ENCODE measurements around the gene CFAP68. TPM values are rescaled to one million over a fixed set of nuclear protein-coding genes. Genes with fewer than 3 reads are reported as not detected.

The CFAP68 gene
- polyA plus RNA-seq, 3 donors: 21.3 to 37.8 (median 29.8) TPM

DNA sequence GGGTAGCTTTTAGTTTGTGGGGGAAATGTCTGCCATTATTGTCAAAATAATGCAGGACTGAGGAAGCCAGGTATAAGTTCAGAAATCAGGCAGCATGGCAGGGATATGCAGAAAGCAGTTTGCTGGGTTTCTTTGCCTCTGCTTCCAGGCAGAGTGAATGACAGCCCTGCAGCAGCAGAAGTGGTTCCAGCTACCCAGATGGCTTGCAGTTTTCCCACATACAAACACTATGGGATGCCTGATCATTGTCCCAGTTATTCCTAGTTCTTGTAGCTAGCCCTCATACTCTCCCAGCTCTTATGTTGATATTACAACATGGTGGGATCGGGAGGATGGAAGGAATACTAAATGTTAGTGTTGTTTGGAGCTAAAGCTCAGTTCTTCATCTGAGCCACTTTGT lies 55.0 kb downstream of the CFAP68 start:
- WGBS, 3 donors: 94 to 98% (median 97%) methylated on average over 1 of the region's 1 CpG
- H3K27ac ChIP-seq (ENCODE audit: low read depth, low read length): no peak overlapping the region

Other genes starting within 250 kb of the CFAP68 start
- gene PPP2R1B, start 113.2 kb upstream of the CFAP68 start, polyA plus RNA-seq: 10 to 100 TPM; 12.1 to 75.3 (median 18.8) TPM
- gene ALG9, start 8.0 kb upstream of the CFAP68 start, polyA plus RNA-seq: 10 to 100 TPM; 13.2 to 39.5 (median 18.9) TPM
- gene FDXACB1, start 376 bp upstream of the CFAP68 start, polyA plus RNA-seq: 1 to 10 TPM in 2 of 3 donors, under 1 TPM in 1; 0.89 to 1.8 (median 1.5) TPM
- gene CRYAB, start 32.2 kb downstream of the CFAP68 start, polyA plus RNA-seq: 100 to 1,000 TPM; 100 to 770 (median 580) TPM
- 10 to 100 TPM in 2 of 3 donors, 1 to 10 TPM in 1; 2.0 to 32.5 (median 15.6) TPM for gene HSPB2, start 33.2 kb downstream of the CFAP68 start, polyA plus RNA-seq
- gene C11orf52, start 39.4 kb downstream of the CFAP68 start, polyA plus RNA-seq: 10 to 100 TPM in 1 of 3 donors, 1 to 10 TPM in 2; 2.7 to 22.0 (median 4.4) TPM
- gene DIXDC1, start 57.8 kb downstream of the CFAP68 start, polyA plus RNA-seq: 10 to 100 TPM in 2 of 3 donors, 1 to 10 TPM in 1; 4.9 to 45.3 (median 24.4) TPM
- 10 to 100 TPM; 12.4 to 67.8 (median 29.4) TPM for gene DLAT, start 145.9 kb downstream of the CFAP68 start, polyA plus RNA-seq
- 1 to 10 TPM in 1 of 3 donors, under 1 TPM in 2; 0.76 to 1.3 (median 0.86) TPM for gene PIH1D2, start 194.5 kb downstream of the CFAP68 start, polyA plus RNA-seq
- 10 to 100 TPM; 11.9 to 12.8 (median 11.9) TPM for gene NKAPD1, start 194.8 kb downstream of the CFAP68 start, polyA plus RNA-seq
- gene TIMM8B, start 207.2 kb downstream of the CFAP68 start, polyA plus RNA-seq: 100 to 1,000 TPM in 2 of 3 donors, 10 to 100 TPM in 1; 45.3 to 118 (median 118) TPM
- gene SDHD, start 207.3 kb downstream of the CFAP68 start, polyA plus RNA-seq: 100 to 1,000 TPM in 2 of 3 donors, 10 to 100 TPM in 1; 62.5 to 170 (median 133) TPM